AG10803 (cell line): ENCODE data around the gene RLN2.

ENCODE experiments used
- DNase-seq: peaks from one replicate; pipeline ENCODE4 v3.0.0; 2010; ENCODE audit warnings: low read depth
- H3K4me3 ChIP-seq: 2 replicates; pipeline ENCODE4 v1.5.1; 2011; ENCODE audit warnings: mild to moderate bottlenecking, low read length, control low read depth
- TF ChIP-seq, protein P1 (sequence below): conservative IDR thresholded peaks from 2 replicates; pipeline ENCODE4 v1.5.1; 2011; ENCODE audit warnings: mild to moderate bottlenecking, low read length, control low read depth, inconsistent platforms

RLN2 gene

GRCh38 chr9:5288591-5288990 lies 15.9 kb downstream of the RLN2 start:
- peak; percentile 8 for DNase-seq
- TF ChIP-seq, protein P1, sequence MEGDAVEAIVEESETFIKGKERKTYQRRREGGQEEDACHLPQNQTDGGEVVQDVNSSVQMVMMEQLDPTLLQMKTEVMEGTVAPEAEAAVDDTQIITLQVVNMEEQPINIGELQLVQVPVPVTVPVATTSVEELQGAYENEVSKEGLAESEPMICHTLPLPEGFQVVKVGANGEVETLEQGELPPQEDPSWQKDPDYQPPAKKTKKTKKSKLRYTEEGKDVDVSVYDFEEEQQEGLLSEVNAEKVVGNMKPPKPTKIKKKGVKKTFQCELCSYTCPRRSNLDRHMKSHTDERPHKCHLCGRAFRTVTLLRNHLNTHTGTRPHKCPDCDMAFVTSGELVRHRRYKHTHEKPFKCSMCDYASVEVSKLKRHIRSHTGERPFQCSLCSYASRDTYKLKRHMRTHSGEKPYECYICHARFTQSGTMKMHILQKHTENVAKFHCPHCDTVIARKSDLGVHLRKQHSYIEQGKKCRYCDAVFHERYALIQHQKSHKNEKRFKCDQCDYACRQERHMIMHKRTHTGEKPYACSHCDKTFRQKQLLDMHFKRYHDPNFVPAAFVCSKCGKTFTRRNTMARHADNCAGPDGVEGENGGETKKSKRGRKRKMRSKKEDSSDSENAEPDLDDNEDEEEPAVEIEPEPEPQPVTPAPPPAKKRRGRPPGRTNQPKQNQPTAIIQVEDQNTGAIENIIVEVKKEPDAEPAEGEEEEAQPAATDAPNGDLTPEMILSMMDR: no peak
- H3K4me3 ChIP-seq: no peak overlapping the region

DNA sequence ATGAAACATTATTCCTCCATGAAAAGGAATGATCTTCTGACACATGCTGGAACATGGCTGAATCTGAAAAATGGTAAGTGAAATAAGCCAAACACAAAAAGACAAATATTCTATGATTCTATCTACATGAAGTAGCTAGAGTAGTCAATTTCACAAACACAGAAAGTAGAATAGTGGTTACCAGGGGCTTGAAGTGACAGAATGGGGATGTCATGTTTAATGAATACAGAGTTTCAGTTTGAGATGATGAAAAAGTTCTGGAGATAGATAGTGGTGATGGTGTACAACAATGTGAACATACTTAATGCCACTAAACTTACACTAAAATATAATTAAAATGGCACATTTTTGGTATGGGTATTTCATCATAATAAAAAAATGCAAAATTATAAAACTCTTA lies 18.3 kb downstream of the RLN2 start:
- TF ChIP-seq, protein P1: no peak
- no peak overlapping the region for H3K4me3 ChIP-seq
- no peak for DNase-seq

- H3K4me3 ChIP-seq: no peak overlapping the region
- DNase-seq: no peak
- TF ChIP-seq, protein P1: no peak
These were observed 26.0 kb downstream of the RLN2 start for GRCh38 chr9:5278486-5278885.

DNA sequence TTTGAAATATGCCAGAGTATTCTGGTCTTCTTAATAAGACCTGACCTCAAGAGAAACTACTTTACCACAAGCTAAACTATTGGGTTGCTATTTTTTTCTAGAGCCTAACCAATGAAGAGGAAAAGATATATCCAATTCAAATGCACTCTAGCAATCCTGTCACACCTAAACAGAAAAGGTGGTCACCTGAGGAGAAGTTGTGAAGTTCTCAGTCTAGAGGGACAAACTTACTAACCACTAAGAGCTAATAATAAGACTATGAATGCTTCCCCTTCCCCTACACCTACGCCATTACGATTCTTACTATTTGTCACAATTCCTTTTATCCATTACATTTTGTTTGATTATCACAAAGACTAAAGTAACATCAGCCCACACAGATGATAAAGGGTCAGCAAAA lies 29.7 kb downstream of the RLN2 start:
- TF ChIP-seq, protein P1: no peak

GRCh38 chr9:5269249-5269715 lies 35.2 kb downstream of the RLN2 start:
- no peak overlapping the region for H3K4me3 ChIP-seq
- TF ChIP-seq, protein P1: no peak
- peak; percentile 63 for DNase-seq

More for the DNA sequence above, 29.7 kb downstream of the RLN2 start:
- H3K4me3 ChIP-seq: no peak overlapping the region
- no peak for DNase-seq

DNA sequence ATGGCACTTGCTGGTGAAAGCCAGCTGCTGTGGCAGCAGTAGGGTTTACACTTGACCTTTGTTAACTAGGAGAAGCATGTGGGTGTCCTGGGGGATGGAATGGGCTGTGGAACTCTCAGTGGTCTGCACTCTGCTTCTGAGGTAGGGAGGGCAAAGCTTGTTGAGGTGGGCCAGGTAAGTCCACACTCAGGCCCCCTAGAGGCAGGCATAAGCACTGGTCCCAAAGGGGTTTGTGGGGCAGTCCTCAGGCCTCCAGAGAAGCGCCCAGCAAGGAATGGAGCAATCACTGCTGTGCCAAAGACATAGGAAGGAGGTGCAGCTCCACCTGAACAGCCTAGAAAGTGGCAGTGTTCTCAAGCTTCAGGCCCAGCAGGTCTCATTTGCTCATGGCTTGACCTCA lies 38.6 kb downstream of the RLN2 start:
- no peak overlapping the region for H3K4me3 ChIP-seq
- no peak for DNase-seq
- TF ChIP-seq, protein P1: no peak

- DNase-seq: no peak
- no peak overlapping the region for H3K4me3 ChIP-seq
- TF ChIP-seq, protein P1: no peak
These were observed 40.3 kb downstream of the RLN2 start for GRCh38 chr9:5264219-5264595.
